IPS-15b (cell line): ENCODE data around the gene DENR.
A peak's percentile ranks its signal among the peaks of the same experiment; 100 is the strongest.
"Not testable (repeated sequence)": the region's sequence is repeated elsewhere in the genome, so short reads cannot be mapped to it uniquely, and the experiment has no call there.

Experiments
- H3K27me3 ChIP-seq: one replicate; pipeline ENCODE4 v1.6.1; 2013; ENCODE audit warnings: low read length; ENCODE audit not compliant: control insufficient read depth, insufficient read depth
- H3K36me3 ChIP-seq: one replicate; pipeline ENCODE4 v1.6.1; 2013; ENCODE audit warnings: low read length; ENCODE audit not compliant: control insufficient read depth, insufficient read depth
- H3K4me1 ChIP-seq: one replicate; pipeline ENCODE4 v1.6.1; 2013; ENCODE audit warnings: mild to moderate bottlenecking, low read length; ENCODE audit not compliant: control insufficient read depth, insufficient read depth
- H3K4me3 ChIP-seq: one replicate; pipeline ENCODE4 v1.5.1; 2013; ENCODE audit warnings: low read depth, low read length
- H3K9ac ChIP-seq: one replicate; pipeline ENCODE4 v1.6.1; 2013; ENCODE audit warnings: low read depth, mild to moderate bottlenecking, low read length
- H3K9me3 ChIP-seq: one replicate; pipeline ENCODE4 v1.6.1; 2013; ENCODE audit warnings: mild to moderate bottlenecking, low read length; ENCODE audit not compliant: control insufficient read depth, insufficient read depth

Gene DENR

DNA sequence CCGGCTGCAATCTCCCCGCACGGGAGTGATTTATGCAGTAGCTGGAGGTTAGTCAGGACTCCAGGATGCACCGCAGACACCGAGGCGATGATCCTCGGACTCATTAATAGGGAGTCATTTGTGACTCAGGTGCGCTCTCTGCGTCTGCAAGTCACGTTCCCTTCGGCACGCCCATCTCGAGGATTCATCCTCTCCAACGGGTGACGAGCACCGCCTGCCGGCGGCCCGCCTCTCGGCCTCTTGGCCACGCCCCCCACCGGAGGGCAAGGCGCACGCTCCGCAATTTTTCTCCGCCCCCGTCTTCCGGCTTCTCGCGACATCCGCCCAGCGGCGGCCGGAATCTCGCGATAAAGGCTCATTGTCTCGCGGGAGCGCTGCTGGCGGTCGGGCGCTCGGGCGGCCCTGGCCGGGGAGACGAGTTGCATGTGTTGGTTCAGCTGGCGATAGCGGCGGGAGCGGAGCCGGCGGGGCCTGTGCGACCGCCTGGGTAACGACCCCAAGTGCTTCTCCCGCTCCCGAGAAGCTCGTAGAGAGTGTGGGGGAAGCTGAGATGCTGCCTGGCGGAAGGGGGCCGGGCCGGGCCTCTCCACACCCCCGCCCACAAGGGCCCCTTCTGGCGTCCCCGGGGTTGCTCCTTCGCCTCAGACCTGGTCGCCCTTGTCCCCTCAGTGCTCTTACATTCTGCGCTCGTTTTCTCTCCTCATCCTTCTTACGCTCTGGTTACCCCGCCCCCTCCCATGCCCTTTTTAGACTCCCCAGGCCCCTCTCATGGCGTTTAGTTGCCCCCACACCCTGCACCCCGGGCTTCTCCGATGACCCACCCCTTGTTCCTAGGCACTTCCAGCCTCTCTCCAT is at the start of gene DENR:
Gene DENR, plus strand, starts transcription at position 361 of the 855 bp plus-strand sequence. CDS start 878 bp downstream, outside the sequence.
- H3K9ac ChIP-seq, result peak within 1 kb of the TSS; percentile 97
- peaks cover 14% of the 10 kb centered on the region for H3K4me1 ChIP-seq
- H3K9me3 ChIP-seq, result no peaks in the 10 kb centered on the region
- H3K4me3 ChIP-seq, result peak within 1 kb of the TSS; percentile 97
- peaks cover 23% of the 10 kb centered on the region for H3K36me3 ChIP-seq
- H3K27me3 ChIP-seq, result no peaks in the 10 kb centered on the region

DNA sequence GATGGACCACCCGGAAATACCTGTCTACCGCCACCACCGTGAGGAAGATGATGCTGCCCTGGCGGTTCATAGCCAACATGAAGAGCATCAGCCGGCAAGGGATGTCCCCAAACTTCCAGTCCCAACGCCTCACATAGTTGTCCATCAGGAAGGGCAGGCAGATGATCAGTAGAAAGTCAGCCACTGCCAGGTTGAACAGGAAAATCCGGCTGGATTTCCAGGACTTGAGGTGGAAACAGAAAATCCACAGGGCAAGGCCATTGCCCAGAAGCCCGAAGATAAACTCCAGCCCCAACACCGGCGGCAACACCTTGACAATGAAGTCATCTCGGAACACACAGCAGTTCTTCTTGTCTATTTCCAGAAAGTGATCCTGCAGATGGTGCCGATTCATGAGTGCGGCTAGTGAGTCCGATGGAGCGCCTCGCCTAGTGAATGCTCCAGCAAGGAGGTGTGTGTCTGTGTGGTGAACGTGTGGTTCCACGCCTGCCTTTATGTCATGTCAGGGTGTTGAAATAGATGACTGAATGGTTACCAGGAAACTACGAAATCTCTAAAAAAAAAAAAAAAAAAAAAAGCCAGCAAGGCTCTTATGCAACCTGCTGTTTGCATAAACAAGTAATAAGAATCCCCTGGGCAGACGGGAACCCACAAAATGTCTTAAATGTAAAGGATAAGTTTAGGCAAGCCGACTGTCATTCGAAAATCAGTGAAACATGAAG is 49.6 kb upstream of the DENR start, which contains the start of gene HCAR2:
Gene HCAR2, minus strand, starts transcription at position 468 of the 722 bp plus-strand sequence. Its CDS starts 74 bp downstream, at position 394.
- not testable (repeated sequence) for H3K27me3 ChIP-seq, H3K4me1 ChIP-seq, H3K4me3 ChIP-seq, H3K36me3 ChIP-seq, H3K9me3 ChIP-seq, H3K9ac ChIP-seq

DNA sequence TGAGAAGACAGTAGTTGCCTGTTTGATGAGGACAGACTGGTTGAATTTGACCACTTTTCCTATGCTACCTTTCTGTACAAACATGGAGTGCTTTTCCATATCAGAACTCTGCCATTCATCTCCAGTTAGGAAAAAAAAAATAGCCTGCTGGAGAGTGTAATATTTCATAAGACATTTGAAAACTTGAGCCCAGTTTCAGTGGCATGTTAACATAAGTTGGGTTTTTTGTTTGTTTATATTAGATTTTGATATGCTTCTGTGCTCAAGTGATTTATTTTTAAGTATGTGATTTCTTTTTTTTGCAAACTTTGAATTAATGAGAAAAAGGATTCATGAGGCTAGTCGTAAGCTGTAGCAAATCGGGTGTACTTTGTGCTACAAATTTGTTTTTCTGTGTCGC is 48.8 kb upstream of the DENR start:
- not testable (repeated sequence) for H3K9ac ChIP-seq, H3K4me1 ChIP-seq, H3K9me3 ChIP-seq, H3K4me3 ChIP-seq, H3K36me3 ChIP-seq, H3K27me3 ChIP-seq

DNA sequence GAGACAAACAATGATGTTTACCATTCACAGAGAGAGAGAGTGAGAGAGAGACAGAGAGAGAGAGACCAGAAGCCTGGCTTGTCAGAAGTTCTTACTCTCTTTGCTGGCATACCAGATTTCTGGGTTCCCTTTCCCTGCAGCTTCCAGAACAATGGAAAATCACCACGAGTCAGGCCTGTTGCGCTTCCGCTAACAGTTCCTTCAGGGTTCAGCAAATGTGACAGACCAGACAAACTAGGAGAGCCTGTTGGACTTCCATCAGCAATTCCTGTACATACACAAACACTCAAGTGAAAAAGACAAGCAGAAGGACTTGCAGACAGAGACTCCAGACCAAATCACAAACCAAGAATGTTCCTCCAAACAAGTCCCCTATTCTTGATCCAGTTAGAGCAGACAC is 43.3 kb upstream of the DENR start:
- not testable (repeated sequence) for H3K27me3 ChIP-seq, H3K9ac ChIP-seq, H3K4me3 ChIP-seq, H3K4me1 ChIP-seq, H3K36me3 ChIP-seq, H3K9me3 ChIP-seq

DNA sequence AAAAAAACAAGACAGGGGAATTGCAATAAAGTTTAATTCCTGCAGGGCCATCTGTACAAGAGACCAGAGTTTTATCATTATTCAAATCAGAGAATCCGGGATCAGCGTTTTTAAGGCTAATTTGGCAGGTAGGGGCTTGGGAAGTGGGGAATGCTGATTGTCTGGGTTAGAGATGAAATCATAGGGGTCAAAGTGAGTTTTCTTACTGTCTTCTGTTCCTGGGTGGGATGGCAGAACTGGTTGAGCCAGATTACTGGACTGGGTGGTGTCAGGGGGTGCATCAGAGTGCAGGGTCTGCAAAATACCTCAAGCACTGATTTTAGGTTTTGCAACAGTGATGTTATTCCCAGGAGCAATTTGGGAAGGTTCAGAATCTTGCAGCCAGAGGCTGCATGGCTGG is 42.3 kb upstream of the DENR start:
- H3K4me3 ChIP-seq, H3K36me3 ChIP-seq, H3K9ac ChIP-seq, H3K4me1 ChIP-seq, H3K27me3 ChIP-seq, H3K9me3 ChIP-seq: not testable (repeated sequence)

DNA sequence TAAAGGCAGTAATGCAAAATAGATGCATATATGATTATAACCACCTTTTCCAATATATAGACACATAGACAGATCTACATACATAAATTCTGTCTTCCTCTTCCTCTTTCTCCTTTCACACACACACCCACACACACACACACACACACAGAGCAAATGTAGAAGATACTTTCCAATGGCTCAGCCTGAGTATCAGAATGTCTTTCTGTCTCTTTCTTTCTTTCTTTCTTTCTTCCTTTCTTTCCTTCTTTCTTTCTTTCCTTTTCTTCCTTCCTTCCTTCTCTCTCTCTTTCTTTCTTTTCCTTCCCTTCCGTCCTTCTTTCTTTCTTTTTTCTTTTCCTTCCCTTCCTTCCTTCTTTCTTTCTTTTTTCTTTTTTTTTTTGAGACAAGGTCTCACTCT is 41.4 kb upstream of the DENR start:
- not testable (repeated sequence) for H3K4me3 ChIP-seq, H3K36me3 ChIP-seq, H3K9me3 ChIP-seq, H3K9ac ChIP-seq, H3K4me1 ChIP-seq, H3K27me3 ChIP-seq

DNA sequence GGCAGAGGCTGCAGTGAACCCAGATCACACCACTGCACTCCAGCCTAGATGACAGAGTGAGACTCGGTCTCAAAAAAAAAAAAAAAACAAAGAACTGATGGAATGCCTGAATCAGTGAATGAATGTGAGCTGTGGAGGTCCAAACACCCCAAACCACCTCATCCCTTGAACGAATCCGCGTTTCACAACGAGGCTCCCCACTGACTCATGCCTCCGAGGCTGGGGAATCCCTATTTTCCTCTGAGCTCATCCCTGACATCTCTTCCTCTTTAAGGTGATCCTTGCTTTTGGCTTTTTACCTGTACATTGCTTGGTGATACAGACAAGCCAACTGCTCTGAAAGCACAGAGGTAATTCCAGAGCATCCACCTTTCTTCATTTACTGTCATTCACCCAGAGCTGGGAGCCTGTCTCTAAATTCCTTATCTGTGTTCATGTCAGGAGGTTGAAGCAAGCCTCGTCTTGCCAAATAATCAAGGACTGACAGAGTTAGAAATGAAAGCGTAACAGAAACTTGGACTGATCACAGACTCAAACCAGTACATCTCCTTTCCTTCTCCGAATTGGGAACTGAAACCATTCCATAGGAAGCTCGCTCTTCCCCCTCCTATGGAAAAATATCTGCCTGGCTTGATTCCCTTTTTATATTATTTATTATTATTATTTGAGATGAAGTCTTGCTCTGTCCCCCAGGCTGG is 39.0 kb upstream of the DENR start:
- not testable (repeated sequence) for H3K4me1 ChIP-seq, H3K9me3 ChIP-seq, H3K27me3 ChIP-seq, H3K9ac ChIP-seq, H3K36me3 ChIP-seq, H3K4me3 ChIP-seq

DNA sequence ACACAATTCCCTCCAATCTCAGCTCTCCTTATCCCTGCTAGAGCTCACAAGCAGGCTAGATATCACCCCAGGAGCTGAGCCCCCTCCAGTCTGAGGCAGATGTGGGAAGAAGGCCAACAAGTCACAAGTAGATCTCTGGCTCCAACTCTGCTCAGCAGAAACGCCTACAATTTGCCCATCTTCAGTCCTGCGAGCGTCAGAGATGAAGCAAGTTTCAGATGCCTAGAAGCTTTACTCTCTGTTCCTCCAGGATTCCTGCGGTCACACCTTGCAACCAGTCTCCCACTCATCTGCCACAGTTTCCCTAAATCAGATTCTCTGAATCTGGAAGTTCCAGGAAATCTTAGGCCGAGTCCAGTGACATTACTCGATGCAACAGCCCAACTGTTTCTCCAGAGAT is 37.4 kb upstream of the DENR start:
- H3K9ac ChIP-seq, H3K36me3 ChIP-seq, H3K27me3 ChIP-seq, H3K4me1 ChIP-seq, H3K4me3 ChIP-seq, H3K9me3 ChIP-seq: not testable (repeated sequence)

DNA sequence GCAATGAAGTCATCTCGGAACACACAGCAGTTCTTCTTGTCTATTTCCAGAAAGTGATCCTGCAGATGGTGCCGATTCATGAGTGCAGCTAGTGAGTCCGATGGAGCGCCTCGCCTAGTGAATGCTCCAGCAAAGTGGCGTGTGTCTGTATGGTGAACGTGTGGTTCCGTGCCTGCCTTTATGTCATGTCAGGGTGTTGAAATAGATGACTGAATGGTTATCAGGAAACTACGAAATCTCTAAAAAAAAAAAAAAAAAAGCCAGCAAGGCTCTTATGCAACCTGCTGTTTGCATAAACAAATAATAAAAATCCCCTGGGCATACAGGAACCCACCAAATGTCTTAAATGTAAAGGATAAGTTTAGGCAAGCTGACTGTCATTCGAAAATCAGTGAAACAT is 36.0 kb upstream of the DENR start, which contains the start of gene HCAR3:
Gene HCAR3, minus strand, starts transcription at position 154 of the 400 bp plus-strand sequence. Its CDS starts 74 bp downstream, at position 80.
- H3K36me3 ChIP-seq, H3K9me3 ChIP-seq, H3K4me3 ChIP-seq, H3K27me3 ChIP-seq, H3K9ac ChIP-seq, H3K4me1 ChIP-seq: not testable (repeated sequence)

DNA sequence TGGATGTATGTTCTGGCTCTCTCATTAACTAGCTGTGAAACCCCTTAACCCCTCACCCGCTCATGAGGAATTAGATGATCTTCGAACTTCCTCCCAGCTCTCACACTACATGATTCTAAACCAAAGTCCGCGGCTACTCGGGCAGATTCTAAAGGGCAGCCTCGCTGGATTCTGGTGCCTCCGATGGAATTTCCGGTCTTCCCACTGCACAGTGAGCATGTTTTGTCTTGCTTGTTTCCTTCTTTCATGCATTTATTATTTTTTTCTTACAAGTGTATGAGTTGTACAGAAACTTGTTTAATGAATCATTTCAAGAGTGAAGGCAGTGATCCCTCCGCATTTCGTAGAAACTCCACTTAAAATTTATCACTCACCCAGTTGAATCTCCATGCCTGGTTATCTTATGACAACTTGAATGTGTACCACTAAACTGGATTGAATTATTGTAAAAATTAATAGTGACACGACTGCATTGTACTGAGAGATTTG is 31.5 kb upstream of the DENR start:
- Histone ChIP-seq H3K4me1 (no peaks in the 10 kb centered on the region), H3K9me3 (no peaks in the 10 kb centered on the region), H3K36me3 (no peaks in the 10 kb centered on the region), H3K9ac (no peak overlapping the region), H3K27me3 (no peaks in the 10 kb centered on the region), H3K4me3 (no peak overlapping the region)

DNA sequence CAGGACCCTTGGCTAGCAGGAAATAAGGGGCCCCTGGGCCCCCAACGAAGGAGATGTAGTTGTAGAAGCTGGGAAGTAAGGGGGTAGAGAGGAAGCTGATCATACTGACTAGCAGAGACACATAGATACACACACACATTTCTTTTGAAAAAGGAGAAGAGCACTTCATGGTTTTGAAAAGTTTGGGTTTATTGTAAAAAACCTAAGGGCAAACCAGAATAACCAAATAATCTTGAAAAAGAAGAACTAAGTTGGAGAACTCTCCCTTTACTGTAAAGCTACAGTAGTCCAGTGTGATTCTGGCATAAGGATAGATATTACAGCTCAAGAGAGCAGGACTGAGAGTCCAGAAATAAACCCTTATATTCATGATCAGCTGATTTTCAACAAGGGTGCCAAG is 30.2 kb upstream of the DENR start:
- H3K4me1 ChIP-seq, result no peaks in the 10 kb centered on the region

More for the DNA sequence above, 30.2 kb upstream of the DENR start:
- no peaks in the 10 kb centered on the region for H3K9me3 ChIP-seq
- H3K27me3 ChIP-seq, result no peaks in the 10 kb centered on the region
- H3K36me3 ChIP-seq, result no peaks in the 10 kb centered on the region
- no peak overlapping the region for H3K9ac ChIP-seq
- H3K4me3 ChIP-seq, result no peak overlapping the region
